HepG2 (cell line): ENCODE measurements around the gene SMARCD1. TPM values are rescaled to one million over a fixed set of nuclear protein-coding genes. Genes with fewer than 3 reads are reported as not detected.
A peak's percentile ranks its signal among the peaks of the same experiment; 100 is the strongest.

Experiments used
- DNMT3B ChIP-seq: conservative IDR thresholded peaks from 2 replicates; pipeline ENCODE4 v1.6.1; 2016; ENCODE audit warnings: missing biosample characterization, control low read depth
- EHMT2 ChIP-seq: fragments of 200-600 bp; sonication (generic); IDR thresholded peaks from 2 replicates; pipeline ENCODE4 v1.7.0; 2017; ENCODE audit warnings: antibody characterized with exemption, low read depth, low read length, borderline replicate concordance
- MAZ ChIP-seq, 2 experiments: sonication (generic) in 1 of 2; formaldehyde crosslinking in 1 of 2; IDR thresholded peaks; 2 replicates each; pipeline versions ENCODE4 v1.5.0 to v1.6.1; 2012 to 2020; ENCODE audit warnings: low read depth in 2 of 2, mild to moderate bottlenecking in 2 of 2, borderline replicate concordance in 1 of 2, improper control_type of control experiment in 1 of 2, low read length in 1 of 2, missing genetic modification reagents in 1 of 2, moderate library complexity in 1 of 2
- SRSF9 ChIP-seq: fragments of 200-400 bp; formaldehyde crosslinking; IDR thresholded peaks from 2 replicates; pipeline ENCODE4 v1.6.1; 2018; ENCODE audit warnings: borderline replicate concordance, mild to moderate bottlenecking, low read depth, low read length; ENCODE audit not compliant: insufficient read depth, poor library complexity, severe bottlenecking
- TOE1 ChIP-seq: sonication (generic); formaldehyde crosslinking; IDR thresholded peaks from 2 replicates; pipeline ENCODE4 v1.4.0; 2020; ENCODE audit warnings: mild to moderate bottlenecking, missing genetic modification reagents
- TP53 ChIP-seq: sonication (generic); formaldehyde crosslinking; conservative IDR thresholded peaks from 2 replicates; pipeline ENCODE4 v1.4.0; 2020; ENCODE audit warnings: missing genetic modification reagents
- ZBTB3 ChIP-seq: sonication (generic); formaldehyde crosslinking; IDR thresholded peaks from 2 replicates; pipeline ENCODE4 v1.4.0; 2020; ENCODE audit warnings: low read depth, mild to moderate bottlenecking, moderate library complexity, missing genetic modification reagents, borderline replicate concordance
- ZBTB42 ChIP-seq: sonication (generic); formaldehyde crosslinking; IDR thresholded peaks from 2 replicates; pipeline ENCODE4 v1.5.0; 2020; ENCODE audit warnings: mild to moderate bottlenecking, missing genetic modification reagents
- ZNF234 ChIP-seq: sonication (generic); formaldehyde crosslinking; conservative IDR thresholded peaks from 2 replicates; pipeline ENCODE4 v1.5.1; 2020; ENCODE audit warnings: mild to moderate bottlenecking, missing genetic modification reagents
- ZNF530 ChIP-seq: sonication (generic); formaldehyde crosslinking; IDR thresholded peaks from 2 replicates; pipeline ENCODE4 v1.5.0; 2020; ENCODE audit warnings: low read depth, mild to moderate bottlenecking, missing genetic modification reagents
- ZNF879 ChIP-seq: sonication (generic); formaldehyde crosslinking; IDR thresholded peaks from 2 replicates; pipeline ENCODE4 v1.8.1; 2023; ENCODE audit warnings: missing genetic modification reagents
- polyA plus RNA-seq, 8 experiments: library from polyadenylated mRNA; depleted of rRNA in 3 of 8; stranded (reverse) in 7 of 8; unstranded in 1 of 8; fragments of >200 nt; fragmentation: Illumina TruSeq in 4 of 8; extraction: Trizol in 4 of 8; gene quantifications; 2 replicates each; pipeline versions ENCODE4 v1.2.1 to v1.2.3, GENCODE V29; 2011 to 2016; ENCODE audit warnings: low read depth in 4 of 8, missing spikeins in 1 of 8, mixed read lengths in 1 of 8; ENCODE audit not compliant: insufficient read depth in 1 of 8
- total RNA-seq, 5 experiments: library from RNA; depleted of rRNA; stranded (reverse); fragments of >200 nt; fragmentation: Illumina TruSeq; extraction: Trizol; gene quantifications; 2 replicates each; pipeline ENCODE4 v1.2.3, GENCODE V29; 2016; ENCODE audit warnings: low read depth in 1 of 5
- TF ChIP-seq, protein P1 (sequence below): sonication (generic); formaldehyde crosslinking; conservative IDR thresholded peaks from 2 replicates; pipeline ENCODE4 v1.4.0; 2020; ENCODE audit warnings: missing genetic modification reagents
- TF ChIP-seq, protein P2 (sequence below): sonication (generic); formaldehyde crosslinking; IDR thresholded peaks from 2 replicates; pipeline ENCODE4 v1.4.0; 2020; ENCODE audit warnings: missing genetic modification reagents
- TF ChIP-seq, protein P3 (sequence below): sonication (generic); formaldehyde crosslinking; IDR thresholded peaks from 2 replicates; pipeline ENCODE4 v1.4.0; 2020; ENCODE audit warnings: missing genetic modification reagents
- TF ChIP-seq, protein P4 (sequence below): sonication (generic); formaldehyde crosslinking; IDR thresholded peaks from 2 replicates; pipeline ENCODE4 v1.5.1; 2020; ENCODE audit warnings: missing genetic modification reagents, mild to moderate bottlenecking, borderline replicate concordance
- TF ChIP-seq, protein P5 (sequence below): sonication (generic); formaldehyde crosslinking; IDR thresholded peaks from 2 replicates; pipeline ENCODE4 v1.5.0; 2020; ENCODE audit warnings: missing genetic modification reagents

The SMARCD1 gene
- total and polyA plus RNA-seq, 2 of the 13 experiments (the other 11 are each of a cell fraction or from before 2014, with no cell fraction given), result 51.7 to 54.6 TPM

DNA sequence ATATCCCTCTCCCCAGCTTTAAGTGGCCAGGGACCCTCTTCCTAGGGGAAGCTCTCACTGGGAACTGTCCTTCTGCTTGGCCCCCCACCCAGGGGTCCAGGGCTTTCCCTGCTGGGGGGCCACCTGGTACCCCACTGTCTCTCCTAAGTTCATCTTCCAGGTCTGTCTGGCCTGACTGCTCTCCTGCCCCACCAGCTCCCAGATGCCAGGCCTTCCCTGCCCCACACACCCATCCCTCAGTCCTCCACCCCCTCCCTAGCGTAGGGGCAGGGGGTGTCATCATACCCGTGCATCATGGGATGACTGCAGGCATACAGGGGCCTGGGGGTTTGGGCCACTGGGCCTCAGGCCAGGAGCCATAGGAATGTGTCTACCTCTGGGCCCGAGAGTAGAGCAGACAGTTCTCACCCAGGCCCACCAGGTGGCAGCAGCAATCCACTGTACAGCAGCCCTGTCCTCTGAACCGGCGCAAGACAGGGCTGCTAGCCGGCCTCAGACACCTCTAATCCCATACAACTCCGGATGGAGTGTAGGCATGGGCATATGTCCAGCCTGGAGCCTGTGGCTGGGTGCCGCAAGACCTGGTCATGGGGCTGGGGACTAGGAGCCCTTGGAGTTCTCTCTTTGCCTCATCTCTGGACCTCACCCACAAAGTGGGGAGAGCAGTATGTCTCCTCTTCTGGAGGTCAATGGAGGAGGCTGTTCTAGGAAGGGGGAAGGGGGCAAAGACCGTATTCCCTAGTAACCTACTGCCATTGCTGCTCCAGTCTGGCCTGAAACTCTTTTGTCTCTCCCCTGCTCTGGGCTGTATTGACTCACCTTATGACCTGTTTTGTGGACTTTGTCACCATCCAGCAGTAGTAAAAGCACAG is 10.0 kb upstream of the SMARCD1 start (continued):
- TF ChIP-seq, protein P1, sequence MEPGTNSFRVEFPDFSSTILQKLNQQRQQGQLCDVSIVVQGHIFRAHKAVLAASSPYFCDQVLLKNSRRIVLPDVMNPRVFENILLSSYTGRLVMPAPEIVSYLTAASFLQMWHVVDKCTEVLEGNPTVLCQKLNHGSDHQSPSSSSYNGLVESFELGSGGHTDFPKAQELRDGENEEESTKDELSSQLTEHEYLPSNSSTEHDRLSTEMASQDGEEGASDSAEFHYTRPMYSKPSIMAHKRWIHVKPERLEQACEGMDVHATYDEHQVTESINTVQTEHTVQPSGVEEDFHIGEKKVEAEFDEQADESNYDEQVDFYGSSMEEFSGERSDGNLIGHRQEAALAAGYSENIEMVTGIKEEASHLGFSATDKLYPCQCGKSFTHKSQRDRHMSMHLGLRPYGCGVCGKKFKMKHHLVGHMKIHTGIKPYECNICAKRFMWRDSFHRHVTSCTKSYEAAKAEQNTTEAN (CRISPR knock-in tag), result no peak
- TF ChIP-seq SRSF9 (no peak), EHMT2 (no peak), ZNF234 (CRISPR knock-in tag) (no peak), DNMT3B (CRISPR knock-in tag) (no peak), ZNF879 (CRISPR knock-in tag) (no peak), MAZ (IDR thresholded peaks at IDR 0.05; ENCODE audit: borderline replicate concordance, low read depth, low read length) (no peak), MAZ (CRISPR knock-in tag; IDR thresholded peaks at IDR 0.05; ENCODE audit: low read depth) (no peak), TP53 (CRISPR knock-in tag) (no peak), ZBTB3 (CRISPR knock-in tag) (no peak), ZBTB42 (CRISPR knock-in tag) (no peak), TOE1 (no peak), ZNF530 (CRISPR knock-in tag) (no peak)
- TF ChIP-seq, protein P2, sequence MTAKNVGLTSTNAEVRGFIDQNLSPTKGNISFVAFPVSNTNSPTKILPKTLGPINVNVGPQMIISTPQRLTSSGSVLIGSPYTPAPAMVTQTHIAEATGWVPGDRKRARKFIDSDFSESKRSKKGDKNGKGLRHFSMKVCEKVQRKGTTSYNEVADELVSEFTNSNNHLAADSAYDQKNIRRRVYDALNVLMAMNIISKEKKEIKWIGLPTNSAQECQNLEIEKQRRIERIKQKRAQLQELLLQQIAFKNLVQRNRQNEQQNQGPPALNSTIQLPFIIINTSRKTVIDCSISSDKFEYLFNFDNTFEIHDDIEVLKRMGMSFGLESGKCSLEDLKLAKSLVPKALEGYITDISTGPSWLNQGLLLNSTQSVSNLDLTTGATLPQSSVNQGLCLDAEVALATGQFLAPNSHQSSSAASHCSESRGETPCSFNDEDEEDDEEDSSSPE (CRISPR knock-in tag), result 0 out of 2 replicates have a peak, but pooled peaks have one; percentile 19
- TF ChIP-seq, protein P3, sequence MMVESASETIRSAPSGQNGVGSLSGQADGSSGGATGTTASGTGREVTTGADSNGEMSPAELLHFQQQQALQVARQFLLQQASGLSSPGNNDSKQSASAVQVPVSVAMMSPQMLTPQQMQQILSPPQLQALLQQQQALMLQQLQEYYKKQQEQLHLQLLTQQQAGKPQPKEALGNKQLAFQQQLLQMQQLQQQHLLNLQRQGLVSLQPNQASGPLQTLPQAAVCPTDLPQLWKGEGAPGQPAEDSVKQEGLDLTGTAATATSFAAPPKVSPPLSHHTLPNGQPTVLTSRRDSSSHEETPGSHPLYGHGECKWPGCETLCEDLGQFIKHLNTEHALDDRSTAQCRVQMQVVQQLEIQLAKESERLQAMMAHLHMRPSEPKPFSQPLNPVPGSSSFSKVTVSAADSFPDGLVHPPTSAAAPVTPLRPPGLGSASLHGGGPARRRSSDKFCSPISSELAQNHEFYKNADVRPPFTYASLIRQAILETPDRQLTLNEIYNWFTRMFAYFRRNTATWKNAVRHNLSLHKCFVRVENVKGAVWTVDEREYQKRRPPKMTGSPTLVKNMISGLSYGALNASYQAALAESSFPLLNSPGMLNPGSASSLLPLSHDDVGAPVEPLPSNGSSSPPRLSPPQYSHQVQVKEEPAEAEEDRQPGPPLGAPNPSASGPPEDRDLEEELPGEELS (CRISPR knock-in tag), result peak; percentile 22; the same call in 1 of the 2 replicates
- TF ChIP-seq, protein P4, sequence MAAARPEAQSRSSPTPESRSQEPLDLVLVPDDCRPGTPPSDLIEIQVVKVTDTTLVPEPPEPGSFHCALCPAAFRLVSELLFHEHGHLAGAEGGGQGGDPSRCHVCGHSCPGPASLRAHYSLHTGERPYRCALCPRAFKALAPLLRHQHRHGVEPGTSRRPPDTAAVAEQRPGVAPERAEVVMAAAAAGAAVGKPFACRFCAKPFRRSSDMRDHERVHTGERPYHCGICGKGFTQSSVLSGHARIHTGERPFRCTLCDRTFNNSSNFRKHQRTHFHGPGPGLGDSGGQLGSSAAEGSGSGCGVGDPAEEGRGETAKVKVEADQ (CRISPR knock-in tag), result no peak
- TF ChIP-seq, protein P5, sequence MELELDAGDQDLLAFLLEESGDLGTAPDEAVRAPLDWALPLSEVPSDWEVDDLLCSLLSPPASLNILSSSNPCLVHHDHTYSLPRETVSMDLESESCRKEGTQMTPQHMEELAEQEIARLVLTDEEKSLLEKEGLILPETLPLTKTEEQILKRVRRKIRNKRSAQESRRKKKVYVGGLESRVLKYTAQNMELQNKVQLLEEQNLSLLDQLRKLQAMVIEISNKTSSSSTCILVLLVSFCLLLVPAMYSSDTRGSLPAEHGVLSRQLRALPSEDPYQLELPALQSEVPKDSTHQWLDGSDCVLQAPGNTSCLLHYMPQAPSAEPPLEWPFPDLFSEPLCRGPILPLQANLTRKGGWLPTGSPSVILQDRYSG (CRISPR knock-in tag), result no peak
